Endothelial cell of umbilical vein (primary cell): ENCODE data around the gene LARP7. TPM values are rescaled to one million over a fixed set of nuclear protein-coding genes. Genes with fewer than 3 reads are reported as not detected.

Source experiments
- BruUV-seq: library from RNA; stranded (reverse); fragments of 400-500 nt; replicated peaks from 2 replicates; lab custom pipeline; 2021; lab: Mats Ljungman, UMichigan
- CTCF ChIA-PET: fragments of 300-600, 350-600 bp; sonication (Branson Sonifier 250); formaldehyde crosslinking; loops from one replicate; lab custom pipeline; 2021; ENCODE audit warnings: antibody characterized with exemption, inconsistent platforms; lab: Charles Lee
- POLR2A ChIA-PET: fragments of 300-600, 350-600 bp; sonication (Branson Sonifier 250); formaldehyde crosslinking; loops from one replicate; lab custom pipeline; 2021; ENCODE audit warnings: antibody characterized with exemption, inconsistent platforms; lab: Charles Lee
- DNase-seq: peaks from one replicate; pipeline ENCODE4 v3.0.0-alpha.2; 2011; ENCODE audit warnings: low read depth, low spot score
- FAIRE-seq: peaks from 2 replicates; lab custom pipeline; 2011; peaks lifted over from hg19 to GRCh38; lab: Jason Lieb, UNC
- H2AFZ ChIP-seq: 2 replicates; pipeline ENCODE4 v1.6.0; 2012; ENCODE audit warnings: low read depth, low read length, control low read depth, inconsistent platforms
- H3K27ac ChIP-seq: 2 replicates; pipeline ENCODE4 v1.5.1; 2011; ENCODE audit warnings: low read depth, mild to moderate bottlenecking, control low read depth, low read length, moderate library complexity; ENCODE audit not compliant: insufficient read depth
- H3K27me3 ChIP-seq, 2 experiments: 2 replicates each; pipeline versions ENCODE4 v1.6.0 to v1.6.1; 2011; ENCODE audit warnings: low read length in 2 of 2, mixed read lengths in 1 of 2; ENCODE audit not compliant: control insufficient read depth in 2 of 2, insufficient read depth in 2 of 2
- H3K36me3 ChIP-seq, 2 experiments: 2 replicates in 1 of 2; 3 replicates in 1 of 2; pipeline ENCODE4 v1.5.1; 2011; ENCODE audit warnings: low read length in 2 of 2, mild to moderate bottlenecking in 1 of 2, moderate library complexity in 1 of 2; ENCODE audit not compliant: control insufficient read depth in 2 of 2, insufficient read depth in 2 of 2; ENCODE audit errors: extremely low read depth in 1 of 2
- H3K4me1 ChIP-seq: 3 replicates; pipeline ENCODE4 v1.5.1; 2011; ENCODE audit warnings: mild to moderate bottlenecking, low read length; ENCODE audit not compliant: control insufficient read depth, insufficient read depth; ENCODE audit errors: extremely low read depth
- H3K4me2 ChIP-seq: 2 replicates; pipeline ENCODE4 v1.6.1; 2011; ENCODE audit warnings: low read length, control low read depth, mixed read lengths; ENCODE audit not compliant: insufficient read depth
- H3K4me3 ChIP-seq, 3 experiments: fragments of 200-600 bp in 1 of 3; sonication (generic), shearing (Covaris generic) in 1 of 3; replicated peaks in 1 of 3; 2 replicates each; pipeline ENCODE4 v1.5.1; 2011 to 2016; ENCODE audit warnings: control low read depth in 3 of 3, low read length in 3 of 3, mild to moderate bottlenecking in 2 of 3, inconsistent platforms in 1 of 3, low read depth in 1 of 3, moderate library complexity in 1 of 3; ENCODE audit not compliant: insufficient read depth in 1 of 3
- H3K79me2 ChIP-seq: 2 replicates; pipeline ENCODE4 v1.6.0; 2012; ENCODE audit warnings: low read length, inconsistent platforms; ENCODE audit not compliant: control insufficient read depth, insufficient read depth
- H3K9ac ChIP-seq: replicated peaks from 2 replicates; pipeline ENCODE3; 2011; ENCODE audit warnings: low read length, control low read depth; ENCODE audit not compliant: insufficient read depth; ENCODE audit errors: extremely low read depth
- H3K9me1 ChIP-seq: replicated peaks from 3 replicates; pipeline ENCODE4 v1.6.0; 2011; ENCODE audit warnings: mild to moderate bottlenecking, low read length; ENCODE audit not compliant: control insufficient read depth, insufficient read depth; ENCODE audit errors: extremely low read depth
- H3K9me3 ChIP-seq: replicated peaks from 2 replicates; pipeline ENCODE4 v1.5.1; 2012; ENCODE audit warnings: low read length, inconsistent platforms; ENCODE audit not compliant: control insufficient read depth, insufficient read depth
- H4K20me1 ChIP-seq: replicated peaks from 2 replicates; pipeline ENCODE3; 2011; ENCODE audit warnings: mild to moderate bottlenecking, low read length; ENCODE audit not compliant: control insufficient read depth, insufficient read depth; ENCODE audit errors: extremely low read depth
- CTCF ChIP-seq, 2 donors: IDR thresholded peaks; 1 replicate in 1 of 2; 2 replicates in 1 of 2; pipeline ENCODE4 v1.5.1; 2011; ENCODE audit warnings: low read length in 2 of 2, mild to moderate bottlenecking in 2 of 2, moderate library complexity in 2 of 2, control low read depth in 1 of 2, inconsistent platforms in 1 of 2, low read depth in 1 of 2; ENCODE audit not compliant: insufficient read depth in 1 of 2; ENCODE audit errors: extremely low read depth in 1 of 2
- EZH2 ChIP-seq: IDR thresholded peaks from 2 replicates; pipeline ENCODE4 v1.6.1; 2012; ENCODE audit warnings: borderline replicate concordance, low read depth, mild to moderate bottlenecking, moderate library complexity, low read length, inconsistent platforms; ENCODE audit not compliant: severe bottlenecking
- GATA2 ChIP-seq: IDR thresholded peaks from 2 replicates; pipeline ENCODE4 v1.7.0; 2011; ENCODE audit warnings: low read depth, mild to moderate bottlenecking, moderate library complexity, mixed read lengths, low read length; ENCODE audit not compliant: insufficient read length, insufficient read depth
- JUN ChIP-seq: IDR thresholded peaks from 2 replicates; pipeline ENCODE4 v1.6.1; 2011; ENCODE audit warnings: borderline replicate concordance, low read depth; ENCODE audit not compliant: insufficient read length, insufficient read depth
- MAX ChIP-seq: IDR thresholded peaks from 2 replicates; pipeline ENCODE4 v1.6.1; 2011; ENCODE audit not compliant: insufficient read depth, insufficient read length
- MYC ChIP-seq: IDR thresholded peaks from one replicate; pipeline ENCODE4 v1.6.1; 2011; ENCODE audit warnings: mild to moderate bottlenecking, low read depth, low read length
- POLR2A ChIP-seq: IDR thresholded peaks from 2 replicates; pipeline ENCODE4 v1.6.1; 2012; ENCODE audit warnings: low read depth, mild to moderate bottlenecking, control low read depth, low read length
- dilution Hi-C: fragments of 300-500 bp; cut with MboI; formaldehyde crosslinking; loops from one replicate; pipeline ENCODE4 v1.15.0; 2019; ENCODE audit warnings: low sequenced_read_pairs; ENCODE audit not compliant: extremely low pct_ligation_motif_present
- intact Hi-C: fragments of 100-400 bp; cut with micrococcal nuclease; formaldehyde crosslinking; loops from one replicate; pipeline ENCODE4 v1.10.0; 2022
- polyA plus RNA-seq, 4 experiments: library from polyadenylated mRNA; depleted of rRNA in 3 of 4; stranded (reverse) in 3 of 4; unstranded in 1 of 4; fragments of >200 nt; gene quantifications; 2 replicates each; pipeline versions ENCODE4 v1.2.1 to v1.2.3, GENCODE V29; 2011 to 2012; ENCODE audit warnings: missing spikeins in 1 of 4
- total RNA-seq: library from RNA; stranded (reverse); gene quantifications from 2 replicates; pipeline ENCODE4 v1.2.3, GENCODE V29; 2021

LARP7 gene
- total and polyA plus RNA-seq, 2 donors (not counting 3 experiments of a cell fraction or from before 2014, with no cell fraction given): 6.9 to 35.1 TPM

- FAIRE-seq (no peak), DNase-seq (no peak)
- Histone ChIP-seq H3K27ac (no peak overlapping the region), H4K20me1 (no peaks in the 10 kb centered on the region), H3K9me1 (no peaks in the 10 kb centered on the region), H3K4me1 (no peaks in the 10 kb centered on the region), H3K9me3 (no peaks in the 10 kb centered on the region), H3K27me3 (no peaks in the 10 kb centered on the region), H3K4me2 (no peak overlapping the region), H3K79me2 (no peaks in the 10 kb centered on the region), H3K9ac (no peak overlapping the region), H2AFZ (no peak overlapping the region), H3K36me3 (no peaks in the 10 kb centered on the region), H3K4me3 (no peak overlapping the region)
- BruUV-seq: no TSS peak
- dilution Hi-C loops (no loop called here), intact Hi-C loops (no loop called here)
- TF ChIP-seq POLR2A (no peak), JUN (no peak), GATA2 (no peak), MAX (no peak), MYC (no peak), EZH2 (no peak), CTCF (IDR thresholded peaks at IDR 0.05; ENCODE audit: extremely low read depth in 1 of 2, insufficient read depth in 1 of 2, low read depth in 1 of 2, low read length in 2 of 2) (no peak)
- ChIA-PET POLR2A (no interaction called here), CTCF (interaction anchor here (1.0 to 2.1 kb wide), 2 partner anchors 10 kb away, joined by 3 to 8 read pairs; no protein-coding TSS in a partner anchor)
Observed at GRCh38 chr4:112693507-112693906, 56.6 kb downstream of the LARP7 start.
